ENCODE measurements around the gene SGF29. TPM values are rescaled to one million over a fixed set of nuclear protein-coding genes. Genes with fewer than 3 reads are reported as not detected.

SGF29 gene
- total and polyA plus RNA-seq, 9 of the 15 experiments (the other 6 are each of a cell fraction or from before 2014, with no cell fraction given) = 2.6 to 36.1 (median 21.2) TPM

- Histone ChIP-seq H3K27me3 (ENCODE audit: control insufficient read depth in 2 of 2, insufficient read depth in 2 of 2, low read length in 2 of 2) (no peaks in the 10 kb centered on the region), H3K4me1 (replicated peaks in 1 of 2; ENCODE audit: control insufficient read depth in 2 of 2, insufficient read depth in 2 of 2, low read length in 2 of 2) (0 out of 5 replicates have a peak, but pooled peaks cover 0 to 3% of the 10 kb centered on the region in 2 experiments), H2AFZ (ENCODE audit: low read depth, low read length) (no peak overlapping the region), H3K9me3 (replicated peaks; ENCODE audit: control insufficient read depth, insufficient read depth, low read depth, low read length) (no peaks in the 10 kb centered on the region), H3K27ac (ENCODE audit: extremely low read depth, low read depth, low read length) (no peak overlapping the region), H3K9ac (ENCODE audit: insufficient read depth in 1 of 2, low read depth in 2 of 2, low read length in 2 of 2) (no peak overlapping the region), H3K79me2 (ENCODE audit: control insufficient read depth, insufficient read depth, low read length) (no peaks in the 10 kb centered on the region; the same call in 2 of the 3 replicates), H3K4me2 (ENCODE audit: insufficient read depth, low read length) (no peak overlapping the region), H3K9me1 (ENCODE audit: control insufficient read depth, insufficient read depth, low read length) (no peaks in the 10 kb centered on the region), H3K36me3 (ENCODE audit: control insufficient read depth, insufficient read depth, low read length) (no peaks in the 10 kb centered on the region), H4K20me1 (replicated peaks; ENCODE audit: control insufficient read depth, insufficient read depth, low read length) (no peaks in the 10 kb centered on the region; the same call in 1 of the 2 replicates), H3K4me3 (no peak overlapping the region)
- TF ChIP-seq HDAC3 (IDR thresholded peaks at IDR 0.05; ENCODE audit: borderline replicate concordance, partially characterized antibody) (no peak), SAFB2 (IDR thresholded peaks at IDR 0.05; ENCODE audit: borderline replicate concordance, low read depth, low read length, severe bottlenecking) (no peak), EHMT2 (IDR thresholded peaks at IDR 0.05) (no peak), SRSF7 (optimal IDR thresholded peaks at IDR 0.05; ENCODE audit: low read depth, low read length) (no peak), KAT2B (IDR thresholded peaks at IDR 0.05; ENCODE audit: low read depth, low read length) (no peak), FOXJ3 (CRISPR knock-in tag; IDR thresholded peaks at IDR 0.05) (no peak), ZNF395 (CRISPR knock-in tag; IDR thresholded peaks at IDR 0.05) (no peak), ZKSCAN3 (CRISPR knock-in tag; IDR thresholded peaks at IDR 0.05) (no peak), RHOXF2B (CRISPR knock-in tag; conservative IDR thresholded peaks at IDR 0.05) (no peak), L3MBTL2 (IDR thresholded peaks at IDR 0.05) (no peak), SRSF1 (IDR thresholded peaks at IDR 0.05; ENCODE audit: low read depth, low read length) (no peak), GMEB1 (CRISPR knock-in tag; IDR thresholded peaks at IDR 0.05) (no peak), MYNN (IDR thresholded peaks at IDR 0.05) (no peak), MYNN (CRISPR knock-in tag; IDR thresholded peaks at IDR 0.05) (no peak)
- whole genome bisulfite sequencing (ENCODE audit: insufficient coverage, low coverage, missing lambda C conversion rate) = 78% methylated on average over 17 of the region's 17 CpGs
- in situ Hi-C loops (cut with MboI) = no loop called here
- intact Hi-C loops (cut with micrococcal nuclease) = no loop called here
- FAIRE-seq (no peak), DNase-seq (ENCODE audit: extremely low read depth in 1 of 4, low spot score in 3 of 4) (no peak), ATAC-seq (no peak)
- BruUV-seq (replicated peaks) = no TSS peak
- ChIA-PET CTCF (ENCODE audit: low intra/inter-chr PET ratio) (no interaction called here), POLR2A (interaction anchor here (0.5 to 0.9 kb wide), 3 partner anchors 23 to 63 kb away, joined by 3 to 4 read pairs (median 3); partner anchors contain the start of gene SULT1A2)
Observed at GRCh38 chr16:28573738-28574718, 20.3 kb downstream of the SGF29 start.
